Measurements from ENCODE around the gene ST3GAL4. TPM values are rescaled to one million over a fixed set of nuclear protein-coding genes. Genes with fewer than 3 reads are reported as not detected.

Gene ST3GAL4
- total RNA-seq, 1 experiment from 2014 or later: 13.6 TPM

- peaks cover 3% of the 10 kb centered on the region; the same call in 1 of the 2 replicates for H3K4me1 ChIP-seq (ENCODE audit: insufficient read depth, low read length)
- H3K4me1 Mint-ChIP-seq: peaks cover 27 to 33% of the 10 kb centered on the region in 2 experiments
- H2AK5ac ChIP-seq (ENCODE audit: insufficient read length, low read length): no peak overlapping the region
- no peak overlapping the region for H2BK120ac ChIP-seq (ENCODE audit: low read depth, low read length, poor library complexity, severe bottlenecking)
- no peak overlapping the region for H2BK5ac ChIP-seq (ENCODE audit: insufficient read length, low read length)
- no peak overlapping the region for H4K8ac ChIP-seq (replicated peaks; ENCODE audit: insufficient read length, low read depth, low read length)
- no peak overlapping the region; a peak in 3 of 7 replicates for H3K27ac Mint-ChIP-seq
- H4K20me1 ChIP-seq (ENCODE audit: control insufficient read depth, insufficient read depth, insufficient read length): no peaks in the 10 kb centered on the region
- no peak overlapping the region for H3K23ac ChIP-seq (ENCODE audit: insufficient read length, low read depth, low read length)
- no peak for TF ChIP-seq CTCF (conservative IDR thresholded peaks at IDR 0.05)
- no peak overlapping the region for H4K5ac ChIP-seq (ENCODE audit: insufficient read length, low read depth, low read length)
- H3K9me3 Mint-ChIP-seq: no peaks in the 10 kb centered on the region; a peak in 1 of 5 replicates
- no peaks in the 10 kb centered on the region for H3K79me1 ChIP-seq (ENCODE audit: insufficient read depth, low read depth, low read length, poor library complexity, severe bottlenecking)
- no peak for DNase-seq
- H3K23me2 ChIP-seq (ENCODE audit: insufficient read length, low read depth, low read length, poor library complexity, severe bottlenecking): no peaks in the 10 kb centered on the region
- H2BK15ac ChIP-seq (ENCODE audit: low read depth, low read length): no peak overlapping the region
- no peak overlapping the region for H3K14ac ChIP-seq (ENCODE audit: insufficient read depth, low read length)
- no peak overlapping the region for H3K27ac ChIP-seq (ENCODE audit: insufficient read length, low read depth, low read length)
- no peak overlapping the region for H3K4me3 Mint-ChIP-seq
- H3K79me2 ChIP-seq (ENCODE audit: insufficient read depth, low read length): no peaks in the 10 kb centered on the region
- H4K91ac ChIP-seq (ENCODE audit: insufficient read length, low read depth, low read length): no peak overlapping the region
- peaks cover 12 to 20% (median 17%) of the 10 kb centered on the region in 3 experiments for H3K36me3 Mint-ChIP-seq (ENCODE audit: insufficient read depth in 1 of 3, low read depth in 3 of 3)
- no peak overlapping the region for H3K56ac ChIP-seq (ENCODE audit: insufficient read length, low read depth, low read length)
- H3K27me3 Mint-ChIP-seq (ENCODE audit: low read depth): no peaks in the 10 kb centered on the region; the same call in 1 of the 2 replicates
- no peak overlapping the region for H2BK12ac ChIP-seq (ENCODE audit: insufficient read length, low read depth, low read length)
- H3K27me3 ChIP-seq (ENCODE audit: insufficient read depth, low read length): no peaks in the 10 kb centered on the region
- H3K9ac ChIP-seq (ENCODE audit: extremely low read depth, insufficient read length, low read length): no peak overlapping the region
- no peak overlapping the region for H2BK20ac ChIP-seq (ENCODE audit: low read depth, low read length, poor library complexity, severe bottlenecking)
- no peak overlapping the region for H3K18ac ChIP-seq (ENCODE audit: insufficient read length, low read depth, low read length)
- H3K4me2 ChIP-seq (ENCODE audit: insufficient read depth, insufficient read length, low read length): no peak overlapping the region
- H3K9me3 ChIP-seq (ENCODE audit: control insufficient read depth, low read depth, low read length): no peaks in the 10 kb centered on the region
- WGBS (ENCODE audit: extremely low coverage, insufficient read length, low lambda C conversion rate): no CpG with 5 or more reads among the region's 3 CpGs
- H3K4ac ChIP-seq (ENCODE audit: low read depth, low read length): no peak overlapping the region
- H2AFZ ChIP-seq (ENCODE audit: low read length): no peak overlapping the region
- H3T11ph ChIP-seq (ENCODE audit: low read length): no peak overlapping the region
These were observed 49.9 kb downstream of the ST3GAL4 start for GRCh38 chr11:126405374-126405773.

All from H9 (cell line).